ENCODE data around the gene COG8.

Gene COG8

GRCh38 chr16:69315486-69316311, 23.7 kb downstream of the COG8 start:
- no peaks in the 10 kb centered on the region for H3K27me3 ChIP-seq (ENCODE audit: control insufficient read depth, insufficient read depth, low read length)
- H3K36me3 ChIP-seq (ENCODE audit: insufficient read depth, low read length), result peaks cover 58% of the 10 kb centered on the region

GRCh38 chr16:69314534-69314933, 24.8 kb downstream of the COG8 start:
- Histone ChIP-seq H3K36me3 (ENCODE audit: insufficient read depth, low read length) (peaks cover 46% of the 10 kb centered on the region), H3K27me3 (ENCODE audit: control insufficient read depth, insufficient read depth, low read length) (no peaks in the 10 kb centered on the region), H3K9me3 (replicated peaks; ENCODE audit: low read length) (no peaks in the 10 kb centered on the region), H3K4me2 (ENCODE audit: low read length) (no peak overlapping the region), H3K4me3 (ENCODE audit: low read length) (no peak overlapping the region), H3K9ac (ENCODE audit: low read depth, low read length) (no peak overlapping the region), H3K4me1 (ENCODE audit: control insufficient read depth, insufficient read depth, low read length) (peaks cover 8% of the 10 kb centered on the region)

More at GRCh38 chr16:69315486-69316311, 23.7 kb downstream of the COG8 start:
- H3K9me3 ChIP-seq (replicated peaks; ENCODE audit: low read length), result no peaks in the 10 kb centered on the region
- no peak overlapping the region for H3K9ac ChIP-seq (ENCODE audit: low read depth, low read length)
- H3K4me3 ChIP-seq (ENCODE audit: low read length), result no peak overlapping the region
- no peak overlapping the region for H3K4me2 ChIP-seq (ENCODE audit: low read length)
- peaks cover 4% of the 10 kb centered on the region for H3K4me1 ChIP-seq (ENCODE audit: control insufficient read depth, insufficient read depth, low read length)

- Histone ChIP-seq H3K27me3 (ENCODE audit: control insufficient read depth, insufficient read depth, low read length) (no peaks in the 10 kb centered on the region), H3K9me3 (replicated peaks; ENCODE audit: low read length) (no peaks in the 10 kb centered on the region), H3K4me1 (ENCODE audit: control insufficient read depth, insufficient read depth, low read length) (peaks cover 8% of the 10 kb centered on the region), H3K36me3 (ENCODE audit: insufficient read depth, low read length) (peaks cover 36% of the 10 kb centered on the region), H3K4me2 (ENCODE audit: low read length) (no peak overlapping the region), H3K9ac (ENCODE audit: low read depth, low read length) (no peak overlapping the region), H3K4me3 (ENCODE audit: low read length) (no peak overlapping the region)
Measured at GRCh38 chr16:69313469-69313868, 25.9 kb downstream of the COG8 start.

GRCh38 chr16:69311533-69312387, 27.6 kb downstream of the COG8 start:
- Histone ChIP-seq H3K27me3 (ENCODE audit: control insufficient read depth, insufficient read depth, low read length) (no peaks in the 10 kb centered on the region), H3K36me3 (ENCODE audit: insufficient read depth, low read length) (peaks cover 25% of the 10 kb centered on the region), H3K4me1 (ENCODE audit: control insufficient read depth, insufficient read depth, low read length) (peaks cover 8% of the 10 kb centered on the region), H3K4me3 (ENCODE audit: low read length) (peak overlapping the region; percentile 88), H3K9me3 (replicated peaks; ENCODE audit: low read length) (no peaks in the 10 kb centered on the region), H3K4me2 (ENCODE audit: low read length) (peak overlapping the region; percentile 96), H3K9ac (ENCODE audit: low read depth, low read length) (peak overlapping the region; percentile 98)

- peaks cover 17% of the 10 kb centered on the region for H3K36me3 ChIP-seq (ENCODE audit: insufficient read depth, low read length)
- no peaks in the 10 kb centered on the region for H3K9me3 ChIP-seq (replicated peaks; ENCODE audit: low read length)
- peak within 1 kb of the TSS; percentile 88 for H3K4me3 ChIP-seq (ENCODE audit: low read length)
- peaks cover 8% of the 10 kb centered on the region for H3K4me1 ChIP-seq (ENCODE audit: control insufficient read depth, insufficient read depth, low read length)
- H3K9ac ChIP-seq (ENCODE audit: low read depth, low read length), result peak within 1 kb of the TSS; percentile 98
- H3K4me2 ChIP-seq (ENCODE audit: low read length), result peak within 1 kb of the TSS; percentile 99
- H3K27me3 ChIP-seq (ENCODE audit: control insufficient read depth, insufficient read depth, low read length), result no peaks in the 10 kb centered on the region
Measured at GRCh38 chr16:69310653-69311532, 28.5 kb downstream of the COG8 start, which contains the start of gene VPS4A. TSS of gene VPS4A (plus strand) at chr16:69311350. CDS start at chr16:69311512, 162 bp downstream.

GRCh38 chr16:69309316-69309715, 30.0 kb downstream of the COG8 start:
- Histone ChIP-seq H3K27me3 (ENCODE audit: control insufficient read depth, insufficient read depth, low read length) (no peaks in the 10 kb centered on the region), H3K36me3 (ENCODE audit: insufficient read depth, low read length) (peaks cover under 1% of the 10 kb centered on the region), H3K4me1 (ENCODE audit: control insufficient read depth, insufficient read depth, low read length) (peaks cover 8% of the 10 kb centered on the region), H3K9ac (ENCODE audit: low read depth, low read length) (no peak overlapping the region), H3K9me3 (replicated peaks; ENCODE audit: low read length) (no peaks in the 10 kb centered on the region), H3K4me3 (ENCODE audit: low read length) (no peak overlapping the region), H3K4me2 (ENCODE audit: low read length) (no peak overlapping the region)

- Histone ChIP-seq H3K4me2 (ENCODE audit: low read length) (no peak overlapping the region), H3K4me3 (ENCODE audit: low read length) (no peak overlapping the region), H3K27me3 (ENCODE audit: control insufficient read depth, insufficient read depth, low read length) (no peaks in the 10 kb centered on the region), H3K36me3 (ENCODE audit: insufficient read depth, low read length) (peaks cover 6% of the 10 kb centered on the region), H3K4me1 (ENCODE audit: control insufficient read depth, insufficient read depth, low read length) (peaks cover 8% of the 10 kb centered on the region), H3K9ac (ENCODE audit: low read depth, low read length) (no peak overlapping the region), H3K9me3 (replicated peaks; ENCODE audit: low read length) (no peaks in the 10 kb centered on the region)
Measured at GRCh38 chr16:69307856-69308255, 31.5 kb downstream of the COG8 start.

- H3K4me1 ChIP-seq (ENCODE audit: control insufficient read depth, insufficient read depth, low read length), result peaks cover 5% of the 10 kb centered on the region
- H3K27me3 ChIP-seq (ENCODE audit: control insufficient read depth, insufficient read depth, low read length), result no peaks in the 10 kb centered on the region
- H3K4me2 ChIP-seq (ENCODE audit: low read length), result no peak overlapping the region
Measured at GRCh38 chr16:69307091-69307490, 32.3 kb downstream of the COG8 start.

GRCh38 chr16:69306031-69306430, 33.3 kb downstream of the COG8 start:
- no peak overlapping the region for H3K9ac ChIP-seq (ENCODE audit: low read depth, low read length)
- no peaks in the 10 kb centered on the region for H3K9me3 ChIP-seq (replicated peaks; ENCODE audit: low read length)
- no peaks in the 10 kb centered on the region for H3K27me3 ChIP-seq (ENCODE audit: control insufficient read depth, insufficient read depth, low read length)
- H3K36me3 ChIP-seq (ENCODE audit: insufficient read depth, low read length), result peaks cover 15% of the 10 kb centered on the region
- H3K4me1 ChIP-seq (ENCODE audit: control insufficient read depth, insufficient read depth, low read length), result peaks cover 4% of the 10 kb centered on the region
- H3K4me2 ChIP-seq (ENCODE audit: low read length), result no peak overlapping the region
- H3K4me3 ChIP-seq (ENCODE audit: low read length), result no peak overlapping the region

More at GRCh38 chr16:69307091-69307490, 32.3 kb downstream of the COG8 start:
- H3K4me3 ChIP-seq (ENCODE audit: low read length), result no peak overlapping the region
- no peak overlapping the region for H3K9ac ChIP-seq (ENCODE audit: low read depth, low read length)
- H3K9me3 ChIP-seq (replicated peaks; ENCODE audit: low read length), result no peaks in the 10 kb centered on the region
- peaks cover 6% of the 10 kb centered on the region for H3K36me3 ChIP-seq (ENCODE audit: insufficient read depth, low read length)

GRCh38 chr16:69302301-69302700, 37.1 kb downstream of the COG8 start:
- Histone ChIP-seq H3K36me3 (ENCODE audit: insufficient read depth, low read length) (peaks cover 29% of the 10 kb centered on the region), H3K9me3 (replicated peaks; ENCODE audit: low read length) (no peaks in the 10 kb centered on the region), H3K4me3 (ENCODE audit: low read length) (no peak overlapping the region), H3K4me2 (ENCODE audit: low read length) (no peak overlapping the region), H3K27me3 (ENCODE audit: control insufficient read depth, insufficient read depth, low read length) (no peaks in the 10 kb centered on the region), H3K4me1 (ENCODE audit: control insufficient read depth, insufficient read depth, low read length) (no peaks in the 10 kb centered on the region), H3K9ac (ENCODE audit: low read depth, low read length) (no peak overlapping the region)

GRCh38 chr16:69301861-69302260, 37.5 kb downstream of the COG8 start:
- no peak overlapping the region for H3K4me3 ChIP-seq (ENCODE audit: low read length)
- H3K9ac ChIP-seq (ENCODE audit: low read depth, low read length), result no peak overlapping the region
- no peak overlapping the region for H3K4me2 ChIP-seq (ENCODE audit: low read length)
- H3K27me3 ChIP-seq (ENCODE audit: control insufficient read depth, insufficient read depth, low read length), result no peaks in the 10 kb centered on the region
- no peaks in the 10 kb centered on the region for H3K4me1 ChIP-seq (ENCODE audit: control insufficient read depth, insufficient read depth, low read length)
- peaks cover 29% of the 10 kb centered on the region for H3K36me3 ChIP-seq (ENCODE audit: insufficient read depth, low read length)
- no peaks in the 10 kb centered on the region for H3K9me3 ChIP-seq (replicated peaks; ENCODE audit: low read length)
